ENCODE results near the gene MAGEB17.
"Not testable (repeated sequence)": the region's sequence is repeated elsewhere in the genome, so short reads cannot be mapped to it uniquely, and the experiment has no call there.

Gene MAGEB17

GRCh38 chrX:16167181-16167580 lies at the start of gene MAGEB17:
Gene MAGEB17 (plus strand): TSS chrX:16167481. CDS start chrX:16170383, 2,902 bp downstream.
- ATAC-seq = no peak

GRCh38 chrX:16119353-16120220 lies 47.7 kb upstream of the MAGEB17 start:
- DNase-seq (no peak), ATAC-seq (peak; percentile 74)

More at GRCh38 chrX:16167181-16167580, at the start of gene MAGEB17:
- DNase-seq = no peak

GRCh38 chrX:16120431-16120830 lies 46.9 kb upstream of the MAGEB17 start:
- DNase-seq (no peak), ATAC-seq (no peak)

- ATAC-seq (peak; percentile 73), DNase-seq (peak; percentile 57)
Observed at GRCh38 chrX:16123222-16123786, 44.0 kb upstream of the MAGEB17 start, which contains the start of gene GRPR. Gene GRPR (plus strand): TSS chrX:16123565. CDS start chrX:16123954, 389 bp downstream.

- DNase-seq = no peak
- ATAC-seq = no peak
Observed at GRCh38 chrX:16124201-16124600, 43.1 kb upstream of the MAGEB17 start.

- DNase-seq (no peak), ATAC-seq (no peak)
Observed at GRCh38 chrX:16125520-16126149, 41.6 kb upstream of the MAGEB17 start.

- DNase-seq = no peak
- no peak for ATAC-seq
Observed at GRCh38 chrX:16130707-16131106, 36.6 kb upstream of the MAGEB17 start.

GRCh38 chrX:16134936-16135335 lies 32.3 kb upstream of the MAGEB17 start:
- no peak for DNase-seq
- ATAC-seq = no peak

GRCh38 chrX:16136080-16136479 lies 31.2 kb upstream of the MAGEB17 start:
- no peak for ATAC-seq
- no peak for DNase-seq

GRCh38 chrX:16137416-16138107 lies 29.7 kb upstream of the MAGEB17 start:
- ATAC-seq (no peak), DNase-seq (no peak)

- ATAC-seq (no peak), DNase-seq (no peak)
Observed at GRCh38 chrX:16138108-16138427, 29.2 kb upstream of the MAGEB17 start.

- peak; percentile 61 for ATAC-seq
- peak; percentile 16 for DNase-seq
Observed at GRCh38 chrX:16140448-16140847, 26.8 kb upstream of the MAGEB17 start.

GRCh38 chrX:16140983-16141382 lies 26.3 kb upstream of the MAGEB17 start:
- ATAC-seq = no peak
- DNase-seq = no peak

GRCh38 chrX:16141422-16142245 lies 25.6 kb upstream of the MAGEB17 start:
- ATAC-seq (no peak), DNase-seq (no peak)

GRCh38 chrX:16142246-16142558 lies 25.1 kb upstream of the MAGEB17 start:
- no peak for ATAC-seq

GRCh38 chrX:16143968-16144367 lies 23.3 kb upstream of the MAGEB17 start:
- DNase-seq = no peak
- ATAC-seq = no peak

More at GRCh38 chrX:16142246-16142558, 25.1 kb upstream of the MAGEB17 start:
- no peak for DNase-seq

GRCh38 chrX:16144420-16144819 lies 22.9 kb upstream of the MAGEB17 start:
- ATAC-seq (no peak), DNase-seq (no peak)

GRCh38 chrX:16145093-16145492 lies 22.2 kb upstream of the MAGEB17 start:
- ATAC-seq, DNase-seq: not testable (repeated sequence)

- DNase-seq = no peak
- ATAC-seq = no peak
Observed at GRCh38 chrX:16145656-16146055, 21.6 kb upstream of the MAGEB17 start.

- ATAC-seq = no peak
- DNase-seq = no peak
Observed at GRCh38 chrX:16148896-16149295, 18.4 kb upstream of the MAGEB17 start.

- ATAC-seq = no peak
- DNase-seq = no peak
Observed at GRCh38 chrX:16155581-16156096, 11.6 kb upstream of the MAGEB17 start.

Measured in stimulated activated naive CD8-positive, alpha-beta T cell treated with anti-CD3 and anti-CD28 coated beads, Interleukin-15, Interleukin-2, amounts not matched to agents 100 U/mL and 50 U/mL, for 24 hours (primary cell).